Measurements from ENCODE around the gene LRP2BP. TPM values are rescaled to one million over a fixed set of nuclear protein-coding genes. Genes with fewer than 3 reads are reported as not detected.

Gene LRP2BP
- total RNA-seq, 2 experiments from 2014 or later: 0.60 to 1.4 TPM

DNA sequence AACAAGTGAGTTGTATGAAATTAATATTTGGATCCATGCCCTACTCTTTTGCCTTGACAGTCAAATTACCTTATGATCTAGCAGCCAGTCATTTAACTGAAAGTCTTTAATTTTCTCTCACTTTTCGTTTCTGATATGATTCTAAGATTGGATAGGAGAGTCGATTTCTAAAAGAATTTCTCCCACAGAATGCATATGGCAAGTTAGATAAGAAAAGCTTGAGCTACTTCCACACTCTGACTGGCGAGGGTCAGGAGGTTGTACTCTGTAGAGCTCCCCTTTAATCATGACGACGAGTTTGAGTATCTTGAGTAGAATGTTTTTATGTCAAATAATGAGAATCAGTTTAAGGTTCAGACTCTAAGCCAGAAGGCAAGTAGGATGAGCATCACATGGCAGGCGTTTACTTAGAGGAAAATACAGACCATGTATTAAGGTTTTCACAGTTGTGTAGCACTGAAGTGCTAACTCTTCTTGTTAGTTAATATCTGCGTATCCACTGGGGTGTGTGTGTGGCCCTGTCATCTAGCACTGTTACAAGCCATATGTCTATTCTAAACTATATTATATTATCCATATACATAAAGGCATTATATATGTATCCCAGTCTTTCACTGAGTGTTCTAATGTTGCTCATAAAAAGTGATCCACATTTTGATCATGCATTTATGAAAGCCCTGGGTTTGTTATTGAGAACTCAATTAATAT is 37.8 kb downstream of the LRP2BP start:
- no peaks in the 10 kb centered on the region for H4K20me1 ChIP-seq (ENCODE audit: insufficient read depth, low read length)
- no TSS peak for BruUV-seq (replicated peaks)
- no peak overlapping the region for H3K4me2 ChIP-seq (ENCODE audit: low read length)
- H2AFZ ChIP-seq (ENCODE audit: low read length): no peak overlapping the region
- no peaks in the 10 kb centered on the region for H3K9me3 ChIP-seq (ENCODE audit: low read length)
- ChIA-PET CTCF (ENCODE audit: unreplicated experiment) (interaction anchor here (0.6 kb wide), 1 partner anchor 65 kb away, joined by 3 read pairs; no protein-coding TSS in a partner anchor), POLR2A (interaction anchor here (1.0 to 1.2 kb wide), 2 partner anchors 9 to 12 kb away, joined by 4 to 5 read pairs; no protein-coding TSS in a partner anchor)
- H3K36me3 ChIP-seq (ENCODE audit: insufficient read depth, low read length): peaks cover 45% of the 10 kb centered on the region
- intact Hi-C loops (cut with micrococcal nuclease; ENCODE audit: unreplicated experiment): no loop called here
- peaks cover under 1% of the 10 kb centered on the region for H3K4me1 ChIP-seq (ENCODE audit: insufficient read depth, low read length, poor library complexity, severe bottlenecking)
- H3K9me2 ChIP-seq (ENCODE audit: insufficient read depth, low read length): no peaks in the 10 kb centered on the region
- no peak overlapping the region for H3K4me3 ChIP-seq (ENCODE audit: low read depth, low read length, poor library complexity, severe bottlenecking)
- DNase-seq (ENCODE audit: low spot score): no peak
- no peak overlapping the region for H3K27ac ChIP-seq (ENCODE audit: low read depth, low read length, poor library complexity, severe bottlenecking)
- no peaks in the 10 kb centered on the region for H3K79me2 ChIP-seq (ENCODE audit: insufficient read depth, low read depth, low read length)
- TF ChIP-seq, protein P1, sequence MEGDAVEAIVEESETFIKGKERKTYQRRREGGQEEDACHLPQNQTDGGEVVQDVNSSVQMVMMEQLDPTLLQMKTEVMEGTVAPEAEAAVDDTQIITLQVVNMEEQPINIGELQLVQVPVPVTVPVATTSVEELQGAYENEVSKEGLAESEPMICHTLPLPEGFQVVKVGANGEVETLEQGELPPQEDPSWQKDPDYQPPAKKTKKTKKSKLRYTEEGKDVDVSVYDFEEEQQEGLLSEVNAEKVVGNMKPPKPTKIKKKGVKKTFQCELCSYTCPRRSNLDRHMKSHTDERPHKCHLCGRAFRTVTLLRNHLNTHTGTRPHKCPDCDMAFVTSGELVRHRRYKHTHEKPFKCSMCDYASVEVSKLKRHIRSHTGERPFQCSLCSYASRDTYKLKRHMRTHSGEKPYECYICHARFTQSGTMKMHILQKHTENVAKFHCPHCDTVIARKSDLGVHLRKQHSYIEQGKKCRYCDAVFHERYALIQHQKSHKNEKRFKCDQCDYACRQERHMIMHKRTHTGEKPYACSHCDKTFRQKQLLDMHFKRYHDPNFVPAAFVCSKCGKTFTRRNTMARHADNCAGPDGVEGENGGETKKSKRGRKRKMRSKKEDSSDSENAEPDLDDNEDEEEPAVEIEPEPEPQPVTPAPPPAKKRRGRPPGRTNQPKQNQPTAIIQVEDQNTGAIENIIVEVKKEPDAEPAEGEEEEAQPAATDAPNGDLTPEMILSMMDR (conservative IDR thresholded peaks at IDR 0.05; ENCODE audit: low read length): no peak
- no peak for TF ChIP-seq EZH2phosphoT487 (IDR thresholded peaks at IDR 0.05; ENCODE audit: borderline replicate concordance, low read depth, low read length)

DNA sequence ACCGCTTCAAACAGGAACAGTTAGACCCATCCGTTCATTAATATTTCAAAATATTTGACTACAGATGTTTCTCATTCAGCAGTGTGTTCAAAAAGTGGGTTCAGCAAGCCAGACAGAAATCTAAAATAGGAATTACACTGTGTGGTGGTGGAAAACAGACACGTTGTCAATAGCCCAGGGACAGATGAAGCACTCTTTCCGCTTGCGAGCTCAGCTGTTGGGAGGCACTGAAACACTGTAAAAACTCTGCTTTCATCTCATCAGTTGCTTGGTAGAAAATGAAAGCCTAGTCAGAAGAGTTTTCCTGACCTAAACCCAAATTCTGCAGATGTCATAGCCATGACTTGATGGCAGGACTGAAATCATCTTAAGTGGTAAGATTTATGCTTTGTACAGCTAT is 38.5 kb downstream of the LRP2BP start:
- ChIA-PET CTCF (ENCODE audit: unreplicated experiment) (interaction anchor here (0.6 kb wide), 1 partner anchor 65 kb away, joined by 3 read pairs; no protein-coding TSS in a partner anchor), POLR2A (no interaction called here)
- no peaks in the 10 kb centered on the region for H3K9me3 ChIP-seq (ENCODE audit: low read length)
- peaks cover 6% of the 10 kb centered on the region for H3K4me1 ChIP-seq (ENCODE audit: insufficient read depth, low read length, poor library complexity, severe bottlenecking)
- H3K9me2 ChIP-seq (ENCODE audit: insufficient read depth, low read length): no peaks in the 10 kb centered on the region
- DNase-seq (ENCODE audit: low spot score): no peak
- TF ChIP-seq, protein P1 (conservative IDR thresholded peaks at IDR 0.05; ENCODE audit: low read length): no peak
- no peak for TF ChIP-seq EZH2phosphoT487 (IDR thresholded peaks at IDR 0.05; ENCODE audit: borderline replicate concordance, low read depth, low read length)
- no peak overlapping the region for H3K4me2 ChIP-seq (ENCODE audit: low read length)
- peaks cover 44% of the 10 kb centered on the region for H3K36me3 ChIP-seq (ENCODE audit: insufficient read depth, low read length)
- H3K27ac ChIP-seq (ENCODE audit: low read depth, low read length, poor library complexity, severe bottlenecking): no peak overlapping the region
- no TSS peak for BruUV-seq (replicated peaks)
- no peak overlapping the region for H3K4me3 ChIP-seq (ENCODE audit: low read depth, low read length, poor library complexity, severe bottlenecking)
- no peaks in the 10 kb centered on the region for H3K79me2 ChIP-seq (ENCODE audit: insufficient read depth, low read depth, low read length)
- intact Hi-C loops (cut with micrococcal nuclease; ENCODE audit: unreplicated experiment): no loop called here
- H4K20me1 ChIP-seq (ENCODE audit: insufficient read depth, low read length): no peaks in the 10 kb centered on the region
- H2AFZ ChIP-seq (ENCODE audit: low read length): no peak overlapping the region

DNA sequence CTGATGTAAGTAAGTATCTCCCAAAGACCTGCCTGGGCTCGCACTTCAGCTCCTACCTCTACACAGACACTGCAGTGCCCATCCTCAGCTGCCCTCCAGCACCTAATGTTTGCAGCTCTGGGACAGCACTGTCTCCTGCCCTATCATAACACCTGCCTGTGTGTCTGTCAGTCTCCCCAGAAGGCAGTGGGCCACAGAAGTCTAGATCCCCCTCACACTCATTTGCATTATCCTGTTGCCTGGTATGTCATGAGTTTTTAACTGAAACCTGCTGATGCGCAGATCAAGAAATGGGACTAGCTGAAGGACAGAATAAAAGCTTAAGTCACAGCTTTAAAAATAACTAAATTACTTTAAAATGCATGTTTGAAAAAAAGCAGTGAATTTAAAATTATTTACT is 43.0 kb downstream of the LRP2BP start:
- POLR2A ChIA-PET: interaction anchor here (0.6 to 0.7 kb wide), 5 partner anchors 14 to 1401 kb away, joined by 3 to 7 read pairs (median 5); partner anchors contain the start of gene CFAP97
- CTCF ChIA-PET (ENCODE audit: unreplicated experiment): no interaction called here
- Histone ChIP-seq H4K20me1 (ENCODE audit: insufficient read depth, low read length) (no peaks in the 10 kb centered on the region), H3K36me3 (ENCODE audit: insufficient read depth, low read length) (peaks cover 69% of the 10 kb centered on the region), H3K4me2 (ENCODE audit: low read length) (no peak overlapping the region), H3K4me1 (ENCODE audit: insufficient read depth, low read length, poor library complexity, severe bottlenecking) (peaks cover 6% of the 10 kb centered on the region), H2AFZ (ENCODE audit: low read length) (no peak overlapping the region), H3K27ac (ENCODE audit: low read depth, low read length, poor library complexity, severe bottlenecking) (no peak overlapping the region), H3K9me2 (ENCODE audit: insufficient read depth, low read length) (no peaks in the 10 kb centered on the region), H3K79me2 (ENCODE audit: insufficient read depth, low read depth, low read length) (no peaks in the 10 kb centered on the region), H3K4me3 (ENCODE audit: low read depth, low read length, poor library complexity, severe bottlenecking) (no peak overlapping the region), H3K9me3 (ENCODE audit: low read length) (no peaks in the 10 kb centered on the region)
- BruUV-seq (replicated peaks): no TSS peak
- TF ChIP-seq EZH2phosphoT487 (IDR thresholded peaks at IDR 0.05; ENCODE audit: borderline replicate concordance, low read depth, low read length): no peak
- TF ChIP-seq, protein P1 (conservative IDR thresholded peaks at IDR 0.05; ENCODE audit: low read length): no peak
- intact Hi-C loops (cut with micrococcal nuclease; ENCODE audit: unreplicated experiment): no loop called here
- DNase-seq (ENCODE audit: low spot score): peak; percentile 8

All from OCI-LY7 (cell line).